NAMALWA (cell line): ENCODE measurements around the gene PITPNB.

Experiments used
- DNase-seq: peaks from one replicate; pipeline ENCODE4 v3.0.0-alpha.2; 2015; ENCODE audit warnings: low spot score

Gene PITPNB

DNA sequence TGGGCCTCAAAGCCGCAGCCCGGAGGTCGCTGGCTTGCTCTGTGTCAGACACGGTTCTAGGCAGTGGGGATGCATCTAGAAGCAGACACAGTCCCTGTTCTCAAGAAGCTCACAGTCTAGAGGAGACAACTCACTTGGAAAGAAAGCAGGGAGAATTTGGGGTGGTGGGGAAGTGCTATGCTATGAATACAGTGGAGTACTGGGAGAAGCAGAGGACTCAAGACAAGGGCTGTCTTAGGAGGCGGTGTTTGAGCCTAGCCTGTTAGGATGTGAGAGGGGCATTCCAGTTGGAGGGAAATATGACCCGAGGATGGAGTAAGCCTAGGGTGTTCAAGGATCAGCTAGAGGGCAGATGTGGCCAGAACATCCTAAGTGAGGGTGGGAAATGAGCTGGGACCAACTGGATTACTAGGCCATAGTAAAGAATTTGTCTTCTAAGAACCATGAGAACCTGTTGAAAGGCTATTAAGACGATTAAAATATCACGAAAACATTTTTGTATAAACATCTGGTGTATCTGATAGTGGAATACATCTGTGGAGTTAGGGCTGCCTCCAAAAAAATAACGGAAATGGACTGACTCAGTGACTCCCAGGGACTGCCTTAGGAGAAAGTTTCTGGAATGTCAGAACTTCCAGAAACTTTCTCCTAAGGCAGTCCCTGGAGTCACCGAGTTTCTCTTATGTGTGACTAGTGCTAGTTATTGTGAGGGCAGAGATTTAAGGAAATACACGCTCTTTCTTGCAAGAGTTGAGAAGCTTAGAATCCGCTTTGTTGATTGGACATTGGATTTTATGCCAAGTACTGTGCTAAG, 1.1 kb upstream of the PITPNB start:
- DNase-seq: peak; percentile 57

- peak; percentile 69 for DNase-seq
These were observed 475 bp downstream of the PITPNB start for GRCh38 chr22:27918341-27919221.

DNA sequence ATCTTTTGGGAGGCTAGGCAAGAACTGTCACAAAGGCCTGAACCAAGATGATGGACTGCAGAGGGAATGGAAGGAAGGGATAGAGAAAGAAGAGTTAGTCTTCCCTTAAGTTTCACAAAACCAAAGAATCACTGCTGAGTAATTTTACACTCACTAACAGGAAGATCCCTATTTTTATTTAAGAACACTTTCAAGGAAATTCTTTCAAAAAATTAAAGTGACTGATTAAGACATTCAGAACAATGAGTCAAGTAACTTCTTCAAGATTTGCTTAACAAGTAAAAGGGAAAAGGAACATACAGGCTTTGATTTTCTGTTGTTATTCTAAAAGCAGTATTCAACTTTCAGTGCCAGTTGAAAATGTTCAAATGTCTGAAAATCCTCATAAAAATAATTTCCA, 3.1 kb downstream of the PITPNB start:
- no peak for DNase-seq

- peak; percentile 21 for DNase-seq
These were observed 5.8 kb downstream of the PITPNB start for GRCh38 chr22:27913162-27913741.

- no peak for DNase-seq
These were observed 7.0 kb downstream of the PITPNB start for GRCh38 chr22:27912101-27912500.

GRCh38 chr22:27911330-27911729, 7.7 kb downstream of the PITPNB start:
- DNase-seq: no peak

DNA sequence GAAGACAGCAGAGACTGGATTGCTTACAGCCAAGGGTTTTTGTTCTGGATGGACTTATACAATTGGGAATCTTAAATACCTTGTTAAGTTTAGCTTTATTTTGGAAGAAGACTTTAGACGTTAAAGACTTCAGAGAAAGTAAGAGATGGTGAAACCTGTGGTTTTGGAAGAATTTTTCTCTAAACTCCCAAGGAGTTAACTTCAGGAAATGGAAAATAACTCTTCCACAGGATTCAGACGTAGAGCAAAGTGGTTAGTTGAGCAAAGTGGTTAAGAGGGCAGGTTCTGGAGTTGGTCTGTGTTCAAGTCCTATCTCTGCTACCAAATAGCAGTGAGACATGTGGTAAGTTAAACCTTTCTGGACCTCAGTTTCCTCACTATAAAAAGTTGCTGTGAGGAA, 12.8 kb downstream of the PITPNB start:
- no peak for DNase-seq

GRCh38 chr22:27905653-27906052, 13.4 kb downstream of the PITPNB start:
- DNase-seq: no peak

DNA sequence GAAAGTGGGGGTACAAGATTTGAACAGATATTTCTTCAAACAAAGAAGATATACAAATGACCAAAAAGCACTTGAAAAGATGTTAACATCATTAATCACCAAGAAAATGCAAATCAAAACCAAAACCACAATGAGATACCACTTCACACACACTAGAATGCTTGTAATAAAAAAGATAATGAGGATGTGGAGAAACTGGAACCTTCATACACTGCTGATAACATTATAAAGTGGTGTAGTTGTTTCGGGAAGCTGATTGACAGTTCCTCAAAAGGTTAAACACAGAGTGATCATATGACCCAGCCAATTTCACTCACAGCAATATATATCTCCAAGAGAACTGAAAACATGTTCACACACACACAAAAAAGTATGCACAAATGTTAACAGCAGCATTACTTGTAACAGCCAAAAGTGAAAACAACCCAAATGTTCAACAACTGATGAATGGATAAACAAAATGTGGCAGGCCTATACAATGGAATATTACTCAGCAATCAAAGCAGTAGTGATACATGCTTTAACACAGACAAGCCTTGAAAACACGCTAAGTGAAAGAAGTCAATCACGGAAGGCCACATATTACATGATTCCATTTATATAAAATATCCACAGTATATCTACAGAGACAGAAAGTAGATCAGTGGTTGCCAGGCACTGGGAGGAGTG, 15.1 kb downstream of the PITPNB start:
- no peak for DNase-seq

DNA sequence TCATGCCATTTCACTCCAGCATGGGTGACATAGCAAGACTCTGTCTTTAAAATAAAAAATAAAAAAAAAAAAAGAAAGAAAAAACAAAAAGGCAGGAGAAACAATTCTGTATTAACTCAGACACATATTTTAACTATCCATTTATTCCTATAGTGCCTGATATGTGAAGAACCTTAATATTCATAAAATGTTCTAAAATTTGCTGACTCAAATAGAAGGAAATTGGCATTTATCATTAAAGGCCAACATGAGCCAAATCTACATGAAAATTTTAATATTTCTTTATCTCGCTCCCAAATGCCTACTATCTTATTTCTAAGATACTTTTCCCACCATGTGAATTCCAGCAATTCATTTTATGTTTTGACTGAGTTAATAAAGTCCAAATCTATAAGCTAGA, 18.9 kb downstream of the PITPNB start:
- no peak for DNase-seq

GRCh38 chr22:27896245-27896644, 22.8 kb downstream of the PITPNB start:
- DNase-seq: no peak

- no peak for DNase-seq
These were observed 23.5 kb downstream of the PITPNB start for GRCh38 chr22:27895600-27895999.

DNA sequence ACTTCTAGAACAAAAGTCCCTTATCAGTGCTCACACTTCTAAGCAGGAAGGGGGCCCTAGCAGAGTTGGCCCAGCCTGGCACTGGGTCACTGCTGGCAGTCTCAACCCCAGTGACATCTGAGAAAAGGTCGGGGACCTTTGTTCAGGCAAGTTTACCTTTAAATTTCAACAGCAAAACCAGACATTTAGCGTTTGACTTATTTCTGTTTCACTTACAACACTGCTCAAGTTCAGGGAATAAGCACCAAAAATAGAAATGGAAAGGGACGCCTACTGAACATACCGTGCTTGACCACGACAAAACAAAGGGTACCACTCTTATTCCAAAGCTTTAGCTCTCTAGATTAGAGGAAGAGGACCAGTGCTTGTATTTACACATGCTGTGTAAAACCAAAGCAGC, 26.2 kb downstream of the PITPNB start:
- DNase-seq: no peak

- DNase-seq: no peak
These were observed 27.0 kb downstream of the PITPNB start for GRCh38 chr22:27892064-27892463.

DNA sequence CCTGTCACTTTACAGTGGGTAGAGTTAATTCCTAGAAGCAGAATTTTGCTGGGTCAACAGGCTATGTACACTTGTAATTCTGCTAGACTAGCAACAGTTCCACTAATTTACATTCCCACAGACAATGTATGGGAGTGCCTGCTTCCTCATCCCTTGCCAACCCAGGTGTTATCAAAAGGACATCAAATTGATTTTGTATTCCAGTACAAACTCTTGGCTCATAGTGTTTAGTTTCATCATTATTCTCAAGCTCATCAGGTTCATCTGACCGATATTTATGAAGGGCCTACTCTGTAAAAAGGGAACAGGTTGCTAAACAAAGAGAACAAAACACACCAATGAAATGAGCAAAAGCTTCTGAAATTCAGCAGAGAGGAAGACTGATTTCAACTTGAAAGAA, 30.7 kb downstream of the PITPNB start:
- no peak for DNase-seq

DNA sequence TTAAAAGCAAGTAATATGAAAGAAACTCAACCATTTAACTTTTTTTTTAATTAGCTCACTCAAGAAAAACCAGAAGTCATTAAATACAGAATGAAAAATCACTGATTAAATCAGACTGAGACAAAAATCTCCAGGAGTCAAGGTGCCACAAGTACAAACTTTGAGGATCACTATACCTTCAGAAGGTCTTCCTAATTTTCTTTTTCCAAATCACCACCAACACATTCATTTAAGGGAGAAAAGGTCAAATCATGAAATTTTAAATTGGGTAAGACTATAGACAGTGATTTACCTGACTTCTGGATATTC, 32.3 kb downstream of the PITPNB start:
- DNase-seq: no peak

- DNase-seq: peak; percentile 66
These were observed 32.8 kb downstream of the PITPNB start for GRCh38 chr22:27885977-27886842.

- no peak for DNase-seq
These were observed 35.3 kb downstream of the PITPNB start for GRCh38 chr22:27883656-27884350.

GRCh38 chr22:27882507-27883290, 36.4 kb downstream of the PITPNB start:
- DNase-seq: no peak

DNA sequence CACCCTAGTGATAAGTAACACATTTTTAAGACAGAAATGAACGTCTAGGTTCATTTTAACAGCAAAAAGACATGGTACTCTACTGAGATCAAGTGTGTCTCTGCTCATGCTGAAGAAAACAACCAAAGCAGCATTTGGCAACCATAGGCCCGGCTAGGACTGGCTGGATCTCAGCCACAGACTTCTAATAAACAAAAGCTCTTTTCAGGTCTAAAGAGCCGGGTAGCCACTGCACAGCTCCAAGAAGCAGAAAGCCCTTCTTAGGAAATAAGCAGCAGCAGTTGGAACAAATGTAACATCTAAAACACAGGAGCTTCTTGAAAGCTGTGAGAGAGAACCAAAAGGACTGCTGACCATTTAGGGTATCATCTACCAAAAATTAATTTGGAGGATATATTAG, 37.6 kb downstream of the PITPNB start:
- no peak for DNase-seq
